SKM-1 treated with dmso at 0.1 percent for 144 hours (cell line): ENCODE data around the gene RPL27A.
A peak's percentile ranks its signal among the peaks of the same experiment; 100 is the strongest.

Experiments used
- DNase-seq: peaks from one replicate; lab custom pipeline; 2025; ENCODE audit not compliant: unreplicated experiment; lab: John Stamatoyannopoulos, UW

RPL27A gene

GRCh38 chr11:8698917-8699441 lies 16.4 kb downstream of the RPL27A start:
- DNase-seq: no peak

GRCh38 chr11:8699903-8700302 lies 17.3 kb downstream of the RPL27A start:
- peak; percentile 21 for DNase-seq

GRCh38 chr11:8701891-8702597 lies 19.5 kb downstream of the RPL27A start:
- DNase-seq: no peak

GRCh38 chr11:8702598-8702915 lies 20.0 kb downstream of the RPL27A start:
- no peak for DNase-seq

GRCh38 chr11:8704136-8704535 lies 21.5 kb downstream of the RPL27A start:
- DNase-seq: no peak

- peak; percentile 87 for DNase-seq
Measured at GRCh38 chr11:8705146-8705545, 22.6 kb downstream of the RPL27A start.

GRCh38 chr11:8706673-8707432 lies 24.3 kb downstream of the RPL27A start:
- DNase-seq: no peak

- DNase-seq: no peak
Measured at GRCh38 chr11:8707541-8708191, 25.1 kb downstream of the RPL27A start.

- DNase-seq: no peak
Measured at GRCh38 chr11:8709002-8709672, 26.5 kb downstream of the RPL27A start.

- no peak for DNase-seq
Measured at GRCh38 chr11:8709777-8710176, 27.2 kb downstream of the RPL27A start.

GRCh38 chr11:8711895-8712442 lies 29.4 kb downstream of the RPL27A start:
- no peak for DNase-seq

- no peak for DNase-seq
Measured at GRCh38 chr11:8712506-8712905, 29.9 kb downstream of the RPL27A start.

- DNase-seq: no peak
Measured at GRCh38 chr11:8713760-8714454, 31.3 kb downstream of the RPL27A start.

GRCh38 chr11:8714622-8715225 lies 32.1 kb downstream of the RPL27A start:
- DNase-seq: no peak

- no peak for DNase-seq
Measured at GRCh38 chr11:8715501-8715900, 32.9 kb downstream of the RPL27A start.

GRCh38 chr11:8717544-8717875 lies 34.9 kb downstream of the RPL27A start:
- DNase-seq: no peak

GRCh38 chr11:8717876-8718753 lies 35.5 kb downstream of the RPL27A start:
- peak; percentile 71 for DNase-seq

GRCh38 chr11:8719211-8719649 lies 36.6 kb downstream of the RPL27A start:
- no peak for DNase-seq

- no peak for DNase-seq
Measured at GRCh38 chr11:8719721-8720120, 37.1 kb downstream of the RPL27A start.
